Measurements from ENCODE around the gene SPOCD1. TPM values are rescaled to one million over a fixed set of nuclear protein-coding genes. Genes with fewer than 3 reads are reported as not detected.

Gene SPOCD1
- polyA plus RNA-seq, 3 donors = not detected

DNA sequence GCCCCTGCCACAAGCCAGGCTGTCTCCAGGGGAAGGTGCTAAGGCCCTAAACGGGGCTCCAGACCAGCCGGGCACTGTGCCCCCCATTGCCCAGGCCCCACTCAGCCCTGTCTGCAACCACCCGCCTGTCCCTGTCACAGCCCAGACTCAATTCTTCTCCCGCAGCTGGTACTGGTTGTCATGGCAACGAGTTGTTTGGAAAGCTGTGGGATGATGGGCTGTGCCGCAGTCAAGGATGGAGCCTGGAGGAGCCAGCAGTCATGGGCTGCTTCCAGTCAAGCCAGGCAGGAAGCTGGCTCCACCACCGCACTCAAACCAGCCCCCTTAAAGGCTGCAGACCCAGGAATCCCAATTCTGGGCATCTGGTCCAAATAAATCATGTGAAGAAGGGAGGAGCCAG lies 4.2 kb downstream of the SPOCD1 start:
- no peak overlapping the region for H3K9ac ChIP-seq (ENCODE audit: insufficient read depth, low read length, poor library complexity, severe bottlenecking)
- no peak overlapping the region for H3K4me3 ChIP-seq (replicated peaks in 1 of 3; ENCODE audit: low read depth in 2 of 3, low read length in 3 of 3)
- H3K36me3 ChIP-seq (replicated peaks in 1 of 2; ENCODE audit: control insufficient read depth in 1 of 2, insufficient read depth in 2 of 2, low read length in 2 of 2) = no peaks in the 10 kb centered on the region
- Mint-ChIP-seq H3K27me3 (ENCODE audit: low read depth in 3 of 3) (peaks cover 9 to 16% (median 15%) of the 10 kb centered on the region in 3 donors), H3K27ac (no peak overlapping the region), H3K9me3 (peaks cover 0 to 4% (median 0%) of the 10 kb centered on the region in 7 donors), H3K4me1 (peaks cover 11% of the 10 kb centered on the region), H3K36me3 (no peaks in the 10 kb centered on the region), H3K4me3 (no peak overlapping the region)
- no peaks in the 10 kb centered on the region for H4K20me1 ChIP-seq (ENCODE audit: insufficient read depth, low read length)
- H3K79me2 ChIP-seq (ENCODE audit: insufficient read depth, low read length) = no peaks in the 10 kb centered on the region
- TF ChIP-seq, protein P1, sequence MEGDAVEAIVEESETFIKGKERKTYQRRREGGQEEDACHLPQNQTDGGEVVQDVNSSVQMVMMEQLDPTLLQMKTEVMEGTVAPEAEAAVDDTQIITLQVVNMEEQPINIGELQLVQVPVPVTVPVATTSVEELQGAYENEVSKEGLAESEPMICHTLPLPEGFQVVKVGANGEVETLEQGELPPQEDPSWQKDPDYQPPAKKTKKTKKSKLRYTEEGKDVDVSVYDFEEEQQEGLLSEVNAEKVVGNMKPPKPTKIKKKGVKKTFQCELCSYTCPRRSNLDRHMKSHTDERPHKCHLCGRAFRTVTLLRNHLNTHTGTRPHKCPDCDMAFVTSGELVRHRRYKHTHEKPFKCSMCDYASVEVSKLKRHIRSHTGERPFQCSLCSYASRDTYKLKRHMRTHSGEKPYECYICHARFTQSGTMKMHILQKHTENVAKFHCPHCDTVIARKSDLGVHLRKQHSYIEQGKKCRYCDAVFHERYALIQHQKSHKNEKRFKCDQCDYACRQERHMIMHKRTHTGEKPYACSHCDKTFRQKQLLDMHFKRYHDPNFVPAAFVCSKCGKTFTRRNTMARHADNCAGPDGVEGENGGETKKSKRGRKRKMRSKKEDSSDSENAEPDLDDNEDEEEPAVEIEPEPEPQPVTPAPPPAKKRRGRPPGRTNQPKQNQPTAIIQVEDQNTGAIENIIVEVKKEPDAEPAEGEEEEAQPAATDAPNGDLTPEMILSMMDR (IDR thresholded peaks at IDR 0.05) = no peak
- WGBS (ENCODE audit: insufficient coverage) = 85% methylated on average over 3 of the region's 7 CpGs
- no peaks in the 10 kb centered on the region for H3K27me3 ChIP-seq (ENCODE audit: control insufficient read depth in 2 of 2, insufficient read depth in 2 of 2, low read length in 2 of 2)
- intact Hi-C loops (cut with micrococcal nuclease) = loop anchor here in 1 of 2 donors (10.0 kb wide), 1 partner anchor 93 kb away; no protein-coding TSS in a partner anchor
- no peaks in the 10 kb centered on the region for H3K4me1 ChIP-seq (ENCODE audit: control insufficient read depth in 1 of 2, insufficient read depth in 2 of 2, low read length in 2 of 2)
- no peak overlapping the region for H3K27ac ChIP-seq (ENCODE audit: low read depth in 1 of 2, low read length in 2 of 2)
- H2AFZ ChIP-seq (ENCODE audit: insufficient read depth, low read depth, low read length, poor library complexity, severe bottlenecking) = no peak overlapping the region
- DNase-seq = no peak
- H3K4me2 ChIP-seq (replicated peaks; ENCODE audit: extremely low read depth, low read length, poor library complexity, severe bottlenecking) = no peak overlapping the region
- H3K9me3 ChIP-seq (replicated peaks in 1 of 2; ENCODE audit: control insufficient read depth in 1 of 2, insufficient read depth in 1 of 2, low read length in 2 of 2) = no peaks in the 10 kb centered on the region

DNA sequence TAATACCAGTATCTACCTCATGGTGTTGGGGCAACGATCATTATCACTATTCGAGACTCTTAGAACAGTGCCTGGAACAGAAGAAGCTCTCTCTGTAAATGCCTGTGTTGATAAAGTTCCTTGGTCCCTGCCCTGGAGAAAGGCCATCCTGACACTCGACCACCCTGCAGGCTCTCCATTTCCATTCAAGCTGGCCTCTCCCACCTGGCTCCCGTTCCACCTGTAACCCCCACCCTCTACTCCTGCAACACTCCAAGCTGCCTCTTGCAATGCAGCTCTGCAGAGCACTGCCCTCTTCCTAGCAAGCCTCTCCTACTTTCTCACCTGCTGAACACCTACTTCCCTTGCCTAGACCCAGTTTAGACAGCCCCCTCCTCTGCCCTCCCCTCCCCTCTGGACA lies 6.1 kb downstream of the SPOCD1 start:
- H3K27ac Mint-ChIP-seq = no peak overlapping the region
- TF ChIP-seq, protein P1 (IDR thresholded peaks at IDR 0.05) = no peak
- H3K36me3 Mint-ChIP-seq = no peaks in the 10 kb centered on the region
- Histone ChIP-seq H3K4me1 (ENCODE audit: control insufficient read depth in 1 of 2, insufficient read depth in 2 of 2, low read length in 2 of 2) (no peaks in the 10 kb centered on the region), H3K4me2 (replicated peaks; ENCODE audit: extremely low read depth, low read length, poor library complexity, severe bottlenecking) (no peak overlapping the region), H3K9ac (ENCODE audit: insufficient read depth, low read length, poor library complexity, severe bottlenecking) (no peak overlapping the region), H3K27ac (ENCODE audit: low read depth in 1 of 2, low read length in 2 of 2) (no peak overlapping the region), H3K4me3 (replicated peaks in 1 of 3; ENCODE audit: low read depth in 2 of 3, low read length in 3 of 3) (no peak overlapping the region), H3K9me3 (replicated peaks in 1 of 2; ENCODE audit: control insufficient read depth in 1 of 2, insufficient read depth in 1 of 2, low read length in 2 of 2) (no peaks in the 10 kb centered on the region), H3K36me3 (replicated peaks in 1 of 2; ENCODE audit: control insufficient read depth in 1 of 2, insufficient read depth in 2 of 2, low read length in 2 of 2) (no peaks in the 10 kb centered on the region), H2AFZ (ENCODE audit: insufficient read depth, low read depth, low read length, poor library complexity, severe bottlenecking) (no peak overlapping the region), H4K20me1 (ENCODE audit: insufficient read depth, low read length) (no peaks in the 10 kb centered on the region), H3K79me2 (ENCODE audit: insufficient read depth, low read length) (no peaks in the 10 kb centered on the region), H3K27me3 (ENCODE audit: control insufficient read depth in 2 of 2, insufficient read depth in 2 of 2, low read length in 2 of 2) (no peaks in the 10 kb centered on the region)
- 87% methylated on average over 4 of the region's 4 CpGs for WGBS (ENCODE audit: insufficient coverage)
- peaks cover 4% of the 10 kb centered on the region for H3K4me1 Mint-ChIP-seq
- intact Hi-C loops (cut with micrococcal nuclease) = loop anchor here in 1 of 2 donors (10.0 kb wide), 1 partner anchor 95 kb away; no protein-coding TSS in a partner anchor
- H3K4me3 Mint-ChIP-seq = no peak overlapping the region
- H3K27me3 Mint-ChIP-seq (ENCODE audit: low read depth in 3 of 3) = peaks cover 9 to 17% (median 16%) of the 10 kb centered on the region in 3 donors
- no peak for DNase-seq
- peaks cover 0 to 2% (median 0%) of the 10 kb centered on the region in 7 donors for H3K9me3 Mint-ChIP-seq

Measured in CD14-positive monocyte (primary cell).